Aorta (tissue), 5 donors: ENCODE measurements around the gene IGSF3. TPM values are rescaled to one million over a fixed set of nuclear protein-coding genes. Genes with fewer than 3 reads are reported as not detected.

Source experiments
- ATAC-seq: fragments of 200-7000 bp; cut with Tn5 transposase; one replicate; pipeline ENCODE4 v1.9.1; 2022; ENCODE audit warnings: moderate library complexity; ENCODE audit not compliant: low FRiP score
- DNase-seq, 2 donors: peaks; one replicate each; pipeline ENCODE4 v3.0.0-alpha.2; 2020
- H3K27ac ChIP-seq, 2 donors: one replicate each; pipeline ENCODE4 v1.5.1; 2013; ENCODE audit warnings: low read length in 2 of 2, mild to moderate bottlenecking in 2 of 2, moderate library complexity in 2 of 2, control low read depth in 1 of 2, inconsistent platforms in 1 of 2, low read depth in 1 of 2
- H3K27me3 ChIP-seq, 2 donors: one replicate each; pipeline ENCODE4 v1.6.1; 2013; ENCODE audit warnings: control low read depth in 1 of 2, low read length in 1 of 2, mild to moderate bottlenecking in 1 of 2, moderate library complexity in 1 of 2; ENCODE audit not compliant: insufficient read depth in 2 of 2, control insufficient read depth in 1 of 2
- H3K36me3 ChIP-seq, 2 donors: one replicate each; pipeline ENCODE4 v1.6.1; 2013; ENCODE audit warnings: control low read depth in 1 of 2, low read length in 1 of 2, mild to moderate bottlenecking in 1 of 2; ENCODE audit not compliant: insufficient read depth in 2 of 2, control insufficient read depth in 1 of 2
- H3K4me1 ChIP-seq, 2 donors: one replicate each; pipeline ENCODE4 v1.6.1; 2013; ENCODE audit warnings: low read length in 2 of 2, control low read depth in 1 of 2, mild to moderate bottlenecking in 1 of 2, moderate library complexity in 1 of 2; ENCODE audit not compliant: insufficient read depth in 2 of 2, control insufficient read depth in 1 of 2
- H3K4me3 ChIP-seq, 2 donors: one replicate each; pipeline ENCODE4 v1.5.1; 2013; ENCODE audit warnings: low read length in 2 of 2, control low read depth in 1 of 2, mild to moderate bottlenecking in 1 of 2
- H3K9me3 ChIP-seq: one replicate; pipeline ENCODE4 v1.6.1; 2013; ENCODE audit warnings: mild to moderate bottlenecking, low read length; ENCODE audit not compliant: control insufficient read depth
- WGBS, 2 donors: extraction: QIAGEN DNeasy Blood & Tissue Kit; methylation state at CpG; one replicate each; pipeline ENCODE4 v1.1.7; 2013; 5-methylcytosine and 5-hydroxymethylcytosine counted together
- intact Hi-C, 2 donors: fragments of 100-400 bp; cut with DNase I; formaldehyde crosslinking; loops; one replicate each; pipeline versions ENCODE4 v1.14.2 to v1.15.0; 2022
- polyA plus RNA-seq, 2 donors: library from polyadenylated mRNA; stranded (reverse); fragments of 200-250 nt; gene quantifications; one replicate each; pipeline ENCODE4 v1.2.3, GENCODE V29; 2013
- total RNA-seq, 2 donors: library from RNA; stranded (reverse); fragmentation: NEBNext Ultra II Directional; extraction: Animal tissue kit (Norgen Biotek cat#: 25700); gene quantifications; one replicate each; pipeline ENCODE4 v1.2.1, GENCODE V29; 2021
- donor health status: healthy with polysubstance abuse.
- donor health status: Bipolar disorder and iron deficiency.
- donor health status: DM: no; HTN: no; CAD: no.
- donor health status: DM: no; HTN: no; CAD: no.
- donor health status: DM: yes; HTN: yes; CAD: no.

IGSF3 gene
- total and polyA plus RNA-seq, 4 donors = 0.18 to 5.9 (median 0.93) TPM

- Histone ChIP-seq H3K36me3 (peaks cover 0 to 4% of the 10 kb centered on the region in 2 donors), H3K9me3 (no peaks in the 10 kb centered on the region), H3K4me1 (no peaks in the 10 kb centered on the region), H3K27ac (no peak overlapping the region), H3K27me3 (no peaks in the 10 kb centered on the region), H3K4me3 (no peak overlapping the region)
- intact Hi-C loops = no loop called here
- WGBS, 2 donors = 93% methylated on average over 4 of the region's 4 CpGs
- DNase-seq = no peak
- no peak for ATAC-seq
Measured at GRCh38 chr1:116546354-116546977, 121.1 kb downstream of the IGSF3 start.

- Histone ChIP-seq H3K4me3 (no peak overlapping the region), H3K4me1 (no peaks in the 10 kb centered on the region), H3K27ac (no peak overlapping the region), H3K9me3 (no peaks in the 10 kb centered on the region), H3K27me3 (no peaks in the 10 kb centered on the region), H3K36me3 (peaks cover 0 to 4% of the 10 kb centered on the region in 2 donors)
- WGBS, 2 donors = 93% methylated on average over 2 of the region's 2 CpGs
- ATAC-seq = no peak
- no peak for DNase-seq
- intact Hi-C loops = no loop called here
Measured at GRCh38 chr1:116545359-116545705, 122.2 kb downstream of the IGSF3 start.

GRCh38 chr1:116544588-116545358, 122.8 kb downstream of the IGSF3 start:
- H3K36me3 ChIP-seq = peaks cover 0 to 4% of the 10 kb centered on the region in 2 donors
- no peak for ATAC-seq

GRCh38 chr1:116540088-116540487, 127.4 kb downstream of the IGSF3 start:
- DNase-seq (no peak), ATAC-seq (no peak)
- H3K27me3 ChIP-seq = no peaks in the 10 kb centered on the region
- intact Hi-C loops = no loop called here
- H3K36me3 ChIP-seq = peaks cover 0 to 4% of the 10 kb centered on the region in 2 donors
- H3K4me3 ChIP-seq = no peak overlapping the region
- H3K4me1 ChIP-seq = no peaks in the 10 kb centered on the region
- no peaks in the 10 kb centered on the region for H3K9me3 ChIP-seq
- no peak overlapping the region for H3K27ac ChIP-seq

More at GRCh38 chr1:116544588-116545358, 122.8 kb downstream of the IGSF3 start:
- DNase-seq = no peak
- intact Hi-C loops = no loop called here
- no peaks in the 10 kb centered on the region for H3K9me3 ChIP-seq
- peak overlapping the region in 1 of 2 donors; percentile 23 for H3K27ac ChIP-seq
- WGBS, 2 donors = 88 to 91% methylated on average over 8 of the region's 8 CpGs
- H3K4me3 ChIP-seq = no peak overlapping the region
- H3K4me1 ChIP-seq = no peaks in the 10 kb centered on the region
- H3K27me3 ChIP-seq = no peaks in the 10 kb centered on the region

GRCh38 chr1:116538544-116538943, 129.0 kb downstream of the IGSF3 start:
- intact Hi-C loops = no loop called here
- Histone ChIP-seq H3K9me3 (no peaks in the 10 kb centered on the region), H3K4me1 (no peaks in the 10 kb centered on the region), H3K27me3 (no peaks in the 10 kb centered on the region), H3K27ac (no peak overlapping the region), H3K36me3 (peaks cover 0 to 4% of the 10 kb centered on the region in 2 donors), H3K4me3 (no peak overlapping the region)
- DNase-seq (no peak), ATAC-seq (no peak)
- 96 to 100% methylated on average over 1 of the region's 1 CpG for WGBS, 2 donors

GRCh38 chr1:116537898-116538297, 129.6 kb downstream of the IGSF3 start:
- intact Hi-C loops = no loop called here
- Histone ChIP-seq H3K4me3 (no peak overlapping the region), H3K9me3 (no peaks in the 10 kb centered on the region), H3K36me3 (no peaks in the 10 kb centered on the region), H3K4me1 (no peaks in the 10 kb centered on the region), H3K27me3 (no peaks in the 10 kb centered on the region), H3K27ac (no peak overlapping the region)
- WGBS, 2 donors = 94 to 98% methylated on average over 1 of the region's 1 CpG
- ATAC-seq = no peak
- DNase-seq = no peak

GRCh38 chr1:116537040-116537831, 130.3 kb downstream of the IGSF3 start:
- Histone ChIP-seq H3K4me3 (no peak overlapping the region), H3K4me1 (no peaks in the 10 kb centered on the region), H3K9me3 (no peaks in the 10 kb centered on the region), H3K27me3 (no peaks in the 10 kb centered on the region), H3K27ac (no peak overlapping the region), H3K36me3 (no peaks in the 10 kb centered on the region)
- whole genome bisulfite sequencing, 2 donors = 82 to 86% methylated on average over 3 of the region's 3 CpGs
- ATAC-seq (no peak), DNase-seq (no peak)
- intact Hi-C loops = no loop called here

- H3K9me3 ChIP-seq = no peaks in the 10 kb centered on the region
- H3K27ac ChIP-seq = no peak overlapping the region
- no peak overlapping the region for H3K4me3 ChIP-seq
- ATAC-seq (no peak), DNase-seq (no peak)
- intact Hi-C loops = no loop called here
- WGBS, 2 donors = 77 to 80% methylated on average over 45 of the region's 45 CpGs
- no peaks in the 10 kb centered on the region for H3K36me3 ChIP-seq
- no peaks in the 10 kb centered on the region for H3K4me1 ChIP-seq
- no peaks in the 10 kb centered on the region for H3K27me3 ChIP-seq
Measured at GRCh38 chr1:116534014-116534739, 133.4 kb downstream of the IGSF3 start.
